Stimulated activated CD4-positive, alpha-beta T cell treated with anti-CD3 and anti-CD28 coated beads, Interleukin-4, amount 100 ng/mL, for 4 hours (primary cell): ENCODE results near the gene ANO2.

Source experiments
- DNase-seq, 2 experiments: peaks; one replicate each; pipeline ENCODE4 v3.0.0-alpha.2; 2020

Gene ANO2

DNA sequence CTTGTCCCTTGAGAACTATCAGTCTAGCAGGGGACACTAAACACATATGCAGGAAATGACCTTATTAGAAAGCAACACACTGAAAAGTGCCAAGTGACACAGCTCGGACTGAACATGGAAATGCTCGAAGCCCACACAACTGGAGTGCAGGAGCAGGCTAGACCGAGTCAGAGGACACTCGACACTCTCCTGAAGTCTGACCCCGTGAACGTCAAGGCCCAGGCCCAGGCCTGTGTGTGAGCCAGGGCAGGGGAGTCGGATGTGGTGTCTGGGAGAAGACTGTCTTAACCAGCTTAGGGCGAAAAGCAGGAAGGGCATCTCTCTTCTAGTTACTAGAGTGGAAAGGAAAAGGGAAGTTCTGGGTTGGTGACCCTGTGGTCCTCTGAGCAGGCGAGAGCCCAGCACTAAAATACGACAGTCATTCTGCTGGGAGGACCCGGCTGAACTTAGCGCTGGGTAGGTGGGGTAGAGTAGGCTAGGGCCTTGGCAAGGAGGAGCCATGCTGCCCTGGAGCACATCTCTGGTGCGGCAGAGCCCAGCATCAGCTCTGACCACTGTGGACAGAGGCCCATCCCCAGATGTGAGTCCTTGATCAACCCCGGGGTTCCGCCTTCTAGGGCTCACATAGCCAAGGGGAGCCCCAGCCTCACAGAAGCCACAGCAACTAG lies 420.2 kb downstream of the ANO2 start:
- DNase-seq, result no peak

DNA sequence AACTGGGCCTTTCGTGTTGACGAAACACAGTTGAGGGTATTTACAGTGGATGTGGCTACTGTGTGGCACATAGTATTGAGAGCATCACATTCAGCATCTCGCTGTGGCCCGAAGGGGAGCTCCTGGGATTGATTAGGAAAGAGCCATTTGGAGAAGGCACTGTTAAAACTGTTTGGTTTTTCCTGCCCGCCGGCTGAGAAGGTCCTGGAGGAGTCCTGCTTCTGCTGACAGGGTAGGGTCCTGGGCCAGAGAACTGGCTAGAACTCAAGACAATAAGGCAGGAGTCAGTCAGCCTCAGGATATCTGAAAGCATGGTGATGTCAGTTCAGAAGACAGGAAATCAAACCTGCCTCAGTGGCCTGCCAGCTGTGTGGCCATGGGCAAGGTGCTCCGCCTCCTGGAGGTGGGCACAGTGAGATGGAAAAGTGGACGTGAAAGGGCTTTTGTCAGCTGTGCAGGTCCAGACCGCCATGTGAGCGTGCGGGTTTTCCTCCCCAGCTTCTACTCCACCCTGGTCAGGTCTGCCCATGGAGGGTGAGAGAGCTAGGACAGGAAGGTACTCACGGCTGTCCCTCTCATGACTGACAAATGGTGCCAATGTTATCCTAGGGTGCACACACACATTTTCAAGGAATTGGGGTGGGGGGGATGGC lies 420.8 kb downstream of the ANO2 start:
- DNase-seq, result no peak

DNA sequence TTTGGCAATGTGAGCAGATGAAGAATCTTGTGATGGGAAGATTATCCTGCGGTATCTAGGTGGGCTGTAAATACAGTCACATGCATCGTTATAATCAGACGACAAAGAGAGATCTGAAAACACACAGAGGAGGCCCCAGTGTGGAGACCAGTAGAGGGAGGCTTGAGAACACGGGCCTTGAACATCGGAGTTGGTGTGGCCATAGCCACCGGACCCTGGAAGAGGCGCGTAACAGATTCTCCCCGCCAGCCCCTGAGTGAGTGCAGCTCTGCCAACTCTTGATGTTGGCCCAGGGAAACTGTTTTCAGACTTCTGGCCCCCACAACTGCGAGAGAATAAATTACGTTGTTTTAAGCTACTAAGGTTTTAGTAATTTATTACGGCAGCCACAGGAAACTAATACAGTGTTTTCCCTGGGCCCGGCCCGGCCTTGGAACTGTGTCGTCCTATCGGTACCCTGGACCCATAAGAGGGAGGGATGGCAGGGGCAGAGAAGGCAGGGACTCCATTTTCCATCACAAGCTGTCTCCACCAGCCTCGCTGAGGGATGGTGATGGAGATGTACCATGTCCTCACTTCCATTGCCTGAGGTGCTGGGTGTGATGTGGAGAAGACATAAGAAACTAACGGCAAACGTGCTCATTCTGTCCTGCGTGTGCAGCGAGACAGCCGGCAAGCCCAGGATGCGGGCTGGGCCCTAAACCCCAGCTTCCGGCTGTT lies 421.5 kb downstream of the ANO2 start:
- DNase-seq, result no peak

DNA sequence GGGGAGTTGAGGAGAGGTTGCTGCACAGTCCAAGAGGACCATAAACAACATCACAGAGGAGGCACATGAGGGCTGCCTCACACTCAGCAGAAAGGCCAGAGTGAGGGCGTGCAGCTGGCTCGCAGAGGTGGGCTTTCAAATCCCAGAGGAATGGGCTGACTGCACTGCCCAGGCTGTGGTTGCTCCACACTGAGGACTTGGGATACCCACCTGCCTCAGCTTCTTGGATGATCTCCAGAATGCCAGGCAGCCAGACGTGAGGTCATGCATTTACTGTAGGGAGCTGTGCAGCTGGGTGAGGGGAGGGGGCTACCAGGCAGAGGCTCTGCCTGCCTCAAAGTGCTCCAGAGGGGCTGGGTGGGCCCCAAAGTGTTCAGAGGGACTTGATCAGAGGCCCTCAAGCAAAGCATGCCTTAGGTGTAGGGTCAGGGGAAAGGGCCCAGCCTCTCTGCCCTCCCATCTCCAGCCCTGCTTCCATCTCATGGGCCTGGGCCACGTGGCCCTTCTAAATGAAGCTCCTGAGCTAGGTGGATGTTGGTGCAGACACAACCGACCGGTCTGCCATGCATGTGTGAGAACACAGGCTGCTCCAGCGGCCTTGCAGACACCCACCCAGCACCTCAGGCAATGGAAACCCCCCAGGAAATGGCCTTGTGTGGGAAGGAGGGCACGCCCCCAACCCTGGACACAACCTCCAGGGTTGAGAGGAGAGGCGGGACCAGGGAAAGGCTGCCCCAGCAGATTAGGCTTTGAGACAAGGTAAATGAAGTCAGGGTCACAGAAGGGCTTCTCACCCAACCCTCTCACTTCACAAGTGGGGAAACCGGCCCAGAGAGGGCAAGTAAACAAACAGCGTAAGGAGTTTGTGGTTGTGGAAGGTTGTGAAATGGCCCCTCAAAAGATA lies 422.4 kb downstream of the ANO2 start:
- DNase-seq, result no peak

DNA sequence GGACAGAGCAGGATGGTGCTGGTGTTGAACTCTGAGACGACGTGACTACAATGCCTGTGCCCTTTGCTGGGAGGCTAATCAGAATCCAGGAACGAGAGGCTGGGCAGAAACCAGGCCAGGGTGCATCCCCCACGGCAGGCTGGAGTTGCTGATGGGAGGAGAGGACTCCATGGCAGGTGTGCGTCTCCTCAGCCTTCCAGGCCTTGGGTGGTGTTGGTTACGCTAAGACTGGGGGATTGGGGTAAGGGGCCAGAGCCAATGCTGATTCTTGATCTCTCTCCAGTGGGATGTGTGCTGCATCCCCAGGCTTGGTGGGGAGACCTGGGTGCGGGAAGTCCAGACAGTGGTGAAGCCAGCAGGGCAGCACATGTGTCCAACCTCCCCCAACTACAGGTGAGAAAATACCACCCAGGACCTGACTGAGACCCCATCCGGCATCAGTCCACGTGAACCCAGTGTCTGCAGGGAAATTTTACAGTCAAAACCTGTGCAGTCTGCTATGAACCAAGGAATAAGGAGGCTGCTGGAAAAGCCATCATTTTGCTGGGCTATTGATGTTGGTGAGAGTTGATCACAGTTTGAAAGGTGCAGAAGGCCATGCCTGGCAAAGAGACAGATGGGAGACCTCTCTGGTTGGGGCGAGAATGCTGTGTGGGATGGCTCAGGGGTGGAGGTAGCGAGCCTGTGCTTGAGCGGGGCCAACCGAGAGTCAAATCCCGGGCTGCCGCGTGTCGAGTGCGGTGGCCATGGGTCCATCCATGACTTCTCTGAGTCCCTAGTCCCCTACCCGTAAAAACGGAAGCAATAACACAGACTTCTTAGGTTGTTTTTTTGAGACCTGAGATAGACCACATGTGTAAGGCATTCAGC lies 423.4 kb downstream of the ANO2 start:
- no peak for DNase-seq

DNA sequence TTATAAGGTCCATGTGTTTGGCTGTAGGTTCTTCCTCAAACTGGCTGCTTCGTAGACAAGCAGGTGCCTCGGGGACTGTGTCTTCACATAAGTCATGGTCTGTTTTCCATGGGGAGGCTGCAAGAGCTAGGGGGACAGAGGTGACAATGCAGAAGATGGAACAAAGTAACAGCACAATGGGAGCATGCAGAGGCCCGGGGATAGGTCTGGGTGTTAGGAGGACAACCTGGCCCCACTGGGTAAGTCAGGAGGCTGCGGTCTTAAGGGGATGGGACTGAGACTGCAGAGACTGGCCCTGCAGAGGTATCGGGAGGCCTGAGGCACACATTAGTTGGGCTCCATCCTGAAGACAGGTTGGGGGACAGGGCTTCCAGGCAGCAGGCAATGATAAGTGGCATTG lies 424.2 kb downstream of the ANO2 start:
- no peak for DNase-seq

DNA sequence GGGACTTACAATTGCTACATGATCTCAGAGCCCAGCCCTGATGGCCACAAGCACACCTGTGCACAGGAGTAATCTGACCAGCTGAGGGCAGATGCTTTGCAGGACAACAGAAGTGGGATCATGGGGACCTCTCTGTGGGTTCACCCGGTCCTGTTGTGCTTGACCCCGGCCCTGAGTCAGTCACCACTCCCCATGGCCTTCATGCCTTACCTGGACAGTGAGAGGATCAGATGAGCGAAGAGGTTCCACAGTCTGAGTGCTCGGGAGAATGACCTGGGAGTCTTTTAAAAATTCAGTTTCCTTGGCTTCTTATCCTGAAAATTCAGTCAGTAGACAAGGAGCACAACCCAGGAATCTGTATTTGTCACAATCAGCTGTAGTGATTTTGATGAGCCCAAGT lies 425.0 kb downstream of the ANO2 start:
- no peak for DNase-seq

DNA sequence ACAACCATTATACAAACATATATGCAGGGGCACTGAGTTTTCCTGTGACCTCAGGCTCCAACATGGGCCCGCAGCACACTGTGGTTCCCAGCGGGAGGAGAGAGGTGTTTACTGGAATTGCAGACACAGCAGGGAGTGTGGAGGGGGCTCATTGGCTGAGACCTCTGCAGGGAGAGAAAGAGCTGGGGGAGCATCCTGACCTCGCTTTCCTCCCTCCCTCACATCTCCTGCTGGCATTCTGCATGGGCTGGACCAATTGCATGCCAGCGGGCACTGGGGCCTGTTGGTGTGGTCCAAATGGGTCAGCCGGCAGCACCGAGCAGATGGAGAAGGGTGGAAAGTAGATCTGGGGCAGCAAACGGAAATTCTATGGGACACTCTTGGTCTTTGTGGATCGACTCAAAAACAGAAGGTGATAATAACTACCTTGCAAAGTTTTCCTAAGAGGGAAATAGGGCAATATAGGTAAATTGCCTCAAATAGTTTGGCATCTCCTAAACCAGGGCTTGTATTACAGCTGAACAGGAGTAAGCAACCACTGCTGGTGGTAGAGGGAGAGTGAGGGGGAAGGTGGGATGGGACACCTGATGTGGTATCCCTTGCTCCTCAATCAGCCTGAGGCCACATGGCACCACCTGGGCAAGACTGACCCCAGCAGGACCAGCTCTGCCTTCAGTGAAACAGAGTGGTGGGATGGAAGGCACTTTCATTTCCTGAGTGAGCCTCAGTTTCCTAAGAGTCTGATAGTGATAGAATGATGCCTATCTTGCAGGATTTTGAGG lies 426.3 kb downstream of the ANO2 start:
- no peak for DNase-seq

DNA sequence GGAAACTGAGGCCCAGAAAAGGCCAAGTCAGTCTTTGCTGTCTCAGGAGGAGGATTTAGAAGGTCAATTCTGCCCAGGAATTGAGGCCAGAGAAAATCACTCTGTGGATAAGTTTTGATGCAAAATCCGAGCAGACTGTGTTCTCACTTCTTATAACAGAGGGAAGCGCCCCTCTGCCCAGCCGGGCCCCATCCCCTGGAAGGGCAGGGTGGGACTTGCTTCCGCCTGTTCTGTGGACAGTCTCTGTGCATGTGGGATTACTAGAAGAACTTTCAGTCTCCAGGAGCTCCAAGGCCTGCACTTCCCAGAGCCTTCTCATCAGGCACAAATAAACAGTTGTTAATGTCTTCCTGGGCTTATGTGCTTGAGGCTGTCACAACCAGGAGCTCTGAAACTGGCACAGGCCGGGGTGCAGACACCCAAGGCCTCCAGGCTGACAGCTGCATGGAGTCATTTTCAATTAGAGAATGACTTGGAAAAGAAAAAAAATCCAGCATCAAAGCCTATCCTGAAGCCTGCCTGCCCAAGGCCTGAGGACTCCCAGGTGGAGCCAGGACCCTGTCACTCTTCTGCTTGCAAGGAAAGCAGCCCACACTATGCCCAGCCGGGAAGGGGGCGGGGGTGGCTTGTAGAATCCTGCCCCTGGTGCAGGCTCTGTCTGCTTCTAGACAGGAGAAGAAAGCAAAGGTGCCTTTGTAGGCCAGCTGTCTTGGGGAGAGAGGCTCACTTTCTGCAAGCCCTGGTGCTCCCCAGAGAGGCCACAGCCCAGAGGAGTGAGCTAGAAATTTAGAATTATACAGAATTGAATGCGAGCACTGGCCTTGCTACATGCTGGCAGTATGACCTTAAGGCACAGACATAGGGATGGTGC lies 428.5 kb downstream of the ANO2 start:
- no peak for DNase-seq

DNA sequence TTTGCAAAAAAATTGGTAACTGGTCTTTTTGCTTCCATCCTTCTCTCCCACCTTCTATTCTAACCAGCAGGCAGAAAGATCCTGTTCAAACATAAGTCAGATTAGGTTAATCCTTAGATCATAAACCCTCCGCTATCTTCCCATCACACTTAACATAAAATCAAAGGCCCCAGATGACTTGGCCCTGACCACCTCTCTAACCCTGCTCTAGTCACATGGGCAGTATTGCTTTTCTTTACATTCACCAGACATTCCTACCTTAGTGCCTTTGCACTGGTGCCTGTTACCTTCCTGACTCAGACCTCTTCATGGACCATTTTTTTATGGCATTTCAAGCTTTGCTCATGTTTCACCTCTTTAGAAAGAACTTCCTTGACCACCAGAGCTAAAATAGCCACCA lies 429.6 kb downstream of the ANO2 start:
- no peak for DNase-seq

DNA sequence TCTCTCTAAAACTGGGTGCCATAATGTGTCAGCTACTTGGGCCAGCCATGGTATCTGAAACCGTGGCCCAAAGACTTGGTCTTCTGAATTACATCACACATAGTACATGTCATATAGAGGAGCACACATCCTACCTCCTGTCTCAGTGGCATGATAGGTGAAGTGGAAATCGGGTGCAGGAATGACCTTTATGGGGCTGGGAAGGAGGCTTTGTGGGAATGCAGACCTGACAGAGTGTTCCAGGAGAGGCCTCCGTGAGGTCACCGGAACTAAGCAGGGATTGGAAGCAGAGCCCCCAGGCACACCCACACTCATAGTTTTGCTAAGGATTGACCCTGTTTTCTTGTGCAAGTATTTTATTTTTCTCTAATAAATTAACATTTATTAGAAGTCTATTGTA lies 430.5 kb downstream of the ANO2 start:
- DNase-seq, result no peak

DNA sequence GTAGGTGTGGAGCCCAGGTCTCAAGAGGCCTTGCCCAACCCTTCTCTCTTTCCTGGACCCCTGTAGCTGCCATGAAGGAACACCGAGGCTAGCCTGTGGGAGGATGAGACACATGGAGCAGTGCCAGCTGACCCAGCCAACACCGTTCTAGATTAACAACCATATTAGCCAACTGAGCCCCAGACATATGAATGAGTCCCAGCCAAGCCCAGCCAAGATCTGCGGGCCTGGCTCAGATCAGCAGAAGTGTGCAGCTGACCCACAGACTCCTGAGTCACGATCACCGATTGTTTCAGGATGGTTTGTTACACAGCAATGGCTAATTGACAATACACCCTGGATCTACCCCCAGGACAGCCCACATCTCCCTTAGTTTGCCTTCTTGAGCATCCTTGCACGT lies 431.0 kb downstream of the ANO2 start:
- no peak for DNase-seq

DNA sequence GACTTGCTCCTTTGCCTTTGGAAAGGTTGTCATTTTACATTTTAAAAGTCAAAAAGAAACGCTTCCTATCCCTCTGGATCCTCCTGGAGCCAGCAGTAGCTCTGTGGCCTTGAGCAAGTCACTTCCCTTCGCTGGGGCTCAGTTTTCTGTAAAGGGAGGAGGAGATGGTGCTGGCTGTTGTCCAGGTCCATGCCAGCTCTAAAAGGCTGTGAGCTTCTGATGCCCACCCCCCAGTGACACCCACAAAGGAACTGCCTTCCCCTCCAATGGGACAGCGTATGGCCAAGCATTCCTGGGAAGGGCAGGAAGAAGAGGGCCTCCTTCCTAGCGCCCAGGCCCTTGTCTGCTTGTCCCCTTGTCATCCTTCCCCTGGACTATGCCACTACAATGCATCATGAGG lies 431.7 kb downstream of the ANO2 start:
- no peak for DNase-seq
